Stomach (tissue), 9 donors: ENCODE data around the gene GATB. TPM values are rescaled to one million over a fixed set of nuclear protein-coding genes. Genes with fewer than 3 reads are reported as not detected.

Experiments used
- DNase-seq, 2 donors: peaks; one replicate each; pipeline versions ENCODE4 v3.0.0 to v3.0.0-alpha.2; 2013 to 2019
- H3K27ac ChIP-seq, 5 donors: fragments of 200-600 bp in 4 of 5; sonication (generic) in 4 of 5; one replicate each; pipeline ENCODE4 v1.5.1; 2013 to 2019; ENCODE audit warnings: mild to moderate bottlenecking in 1 of 5, moderate library complexity in 1 of 5
- H3K27me3 ChIP-seq, 3 donors: fragments of 200-600 bp; sonication (generic); one replicate each; pipeline ENCODE4 v1.5.1; 2017 to 2019; ENCODE audit warnings: mixed run types in 1 of 3
- H3K36me3 ChIP-seq, 4 donors: fragments of 200-600 bp; sonication (generic); 1 replicate in 3 of 4; 2 replicates in 1 of 4; pipeline ENCODE4 v1.5.1; 2016 to 2019
- H3K4me1 ChIP-seq, 4 donors: fragments of 200-600 bp; sonication (generic); one replicate each; pipeline ENCODE4 v1.5.1; 2016 to 2019
- H3K4me3 ChIP-seq, 4 donors: fragments of 200-600 bp; sonication (generic) in 3 of 4; one replicate each; pipeline ENCODE4 v1.5.1; 2016 to 2019; ENCODE audit warnings: mild to moderate bottlenecking in 1 of 4
- H3K9me3 ChIP-seq, 4 donors: fragments of 200-600 bp; sonication (generic); one replicate each; pipeline ENCODE4 v1.5.1; 2016 to 2019
- CTCF ChIP-seq, 7 experiments: fragments of 450-650 bp in 4 of 7; fragments of 200-600 bp in 3 of 7; sonication (generic) in 3 of 7; IDR thresholded peaks; one replicate each; pipeline ENCODE4 v1.5.1; 2016 to 2019; ENCODE audit warnings: antibody characterized with exemption in 7 of 7, control low read depth in 2 of 7, mild to moderate bottlenecking in 1 of 7
- EP300 ChIP-seq: sonication (generic); formaldehyde crosslinking; IDR thresholded peaks from one replicate; pipeline ENCODE4 v1.6.1; 2017; ENCODE audit warnings: antibody characterized with exemption
- POLR2A ChIP-seq, 4 donors: fragments of 450-650 bp; IDR thresholded peaks; one replicate each; pipeline ENCODE4 v1.6.1; 2016; ENCODE audit warnings: antibody characterized with exemption in 4 of 4, control low read depth in 2 of 4, mild to moderate bottlenecking in 1 of 4, moderate library complexity in 1 of 4
- POLR2AphosphoS5 ChIP-seq, 3 donors: sonication (generic); formaldehyde crosslinking; IDR thresholded peaks; one replicate each; pipeline ENCODE4 v1.6.1; 2016; ENCODE audit warnings: antibody characterized with exemption in 3 of 3
- WGBS, 5 donors: extraction: QIAGEN DNeasy Blood & Tissue Kit in 3 of 5; methylation state at CpG; one replicate each; pipeline versions ENCODE4 v1.1.5 to v1.1.7; 2013 to 2018; 5-methylcytosine and 5-hydroxymethylcytosine counted together
- intact Hi-C: fragments of 100-400 bp; cut with DNase I; formaldehyde crosslinking; loops from one replicate; pipeline ENCODE4 v1.15.1; 2023; ENCODE audit warnings: low total_unique reads
- polyA plus RNA-seq, 3 donors: library from polyadenylated mRNA; stranded (reverse); fragments of 200-250 nt; gene quantifications; one replicate each; pipeline ENCODE4 v1.2.3, GENCODE V29; 2013
- total RNA-seq, 5 donors: library from RNA; depleted of rRNA; stranded (reverse); fragments of >200 nt; gene quantifications; one replicate each; pipeline versions ENCODE4 v1.1.0 to v1.2.3, GENCODE V29; 2014 to 2016
- donor health status: healthy with polysubstance abuse.
- donor health status: Bipolar disorder and iron deficiency.
- donor health status: healthy.

The GATB gene
- total and polyA plus RNA-seq, 8 donors = 1.8 to 32.2 (median 19.9) TPM

- WGBS, 5 donors = 82 to 94% (median 91%) methylated on average over 11 to 12 of the region's 12 CpGs
- peak in 1 of 2 donors; percentile 4 for DNase-seq
- Histone ChIP-seq H3K27me3 (no peaks in the 10 kb centered on the region), H3K27ac (no peak overlapping the region), H3K4me3 (no peak overlapping the region), H3K4me1 (no peaks in the 10 kb centered on the region), H3K9me3 (no peaks in the 10 kb centered on the region), H3K36me3 (no peaks in the 10 kb centered on the region)
- no peak for TF ChIP-seq POLR2AphosphoS5 (IDR thresholded peaks at IDR 0.05)
- no peak for TF ChIP-seq CTCF (IDR thresholded peaks at IDR 0.05)
- no peak for TF ChIP-seq EP300
- TF ChIP-seq POLR2A (IDR thresholded peaks at IDR 0.05) = no peak
- intact Hi-C loops = no loop called here
Measured at GRCh38 chr4:151729731-151730559, 30.9 kb downstream of the GATB start.

GRCh38 chr4:151728679-151729078 is 32.1 kb downstream of the GATB start:
- no peak overlapping the region for H3K4me3 ChIP-seq
- 85 to 90% (median 88%) methylated on average over 2 of the region's 2 CpGs for WGBS, 5 donors
- no peak overlapping the region for H3K27ac ChIP-seq
- TF ChIP-seq POLR2A (IDR thresholded peaks at IDR 0.05) (no peak), POLR2AphosphoS5 (IDR thresholded peaks at IDR 0.05) (no peak), EP300 (no peak), CTCF (IDR thresholded peaks at IDR 0.05) (no peak)
- no peaks in the 10 kb centered on the region for H3K27me3 ChIP-seq
- no peaks in the 10 kb centered on the region for H3K4me1 ChIP-seq
- DNase-seq = no peak
- H3K36me3 ChIP-seq = no peaks in the 10 kb centered on the region
- no peaks in the 10 kb centered on the region for H3K9me3 ChIP-seq
- intact Hi-C loops = no loop called here

DNA sequence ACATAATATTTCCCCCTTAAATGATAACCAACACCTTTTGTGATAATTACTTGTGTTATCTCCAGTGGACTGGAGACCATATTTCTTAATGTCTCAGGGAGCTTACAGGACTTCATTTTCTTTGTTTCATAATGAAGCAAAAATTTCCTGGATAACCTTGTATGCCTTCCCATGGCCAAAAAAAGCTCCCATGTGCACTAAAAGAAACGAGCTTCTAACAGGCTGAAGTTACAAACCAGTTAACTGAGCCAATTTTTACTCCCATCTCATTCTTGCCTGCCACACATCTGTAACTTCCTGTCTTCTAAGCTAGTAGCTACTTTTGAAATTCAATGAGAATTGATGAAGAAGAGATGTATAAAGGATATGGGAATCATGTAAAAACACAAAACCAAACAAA is 32.8 kb downstream of the GATB start:
- H3K9me3 ChIP-seq = no peaks in the 10 kb centered on the region
- H3K36me3 ChIP-seq = peaks cover 0 to under 1% (median 0%) of the 10 kb centered on the region in 4 donors
- intact Hi-C loops = no loop called here
- 52 to 72% (median 68%) methylated on average over 1 of the region's 1 CpG for WGBS, 5 donors
- H3K4me1 ChIP-seq = no peaks in the 10 kb centered on the region
- no peak overlapping the region for H3K4me3 ChIP-seq
- H3K27ac ChIP-seq = no peak overlapping the region
- no peak for DNase-seq
- no peak for TF ChIP-seq EP300
- no peak for TF ChIP-seq CTCF (IDR thresholded peaks at IDR 0.05)
- no peak for TF ChIP-seq POLR2AphosphoS5 (IDR thresholded peaks at IDR 0.05)
- no peak for TF ChIP-seq POLR2A (IDR thresholded peaks at IDR 0.05)
- H3K27me3 ChIP-seq = no peaks in the 10 kb centered on the region

GRCh38 chr4:151727365-151727764 is 33.4 kb downstream of the GATB start:
- H3K27ac ChIP-seq = no peak overlapping the region
- intact Hi-C loops = no loop called here
- peaks cover 0 to 7% (median 0%) of the 10 kb centered on the region in 4 donors for H3K36me3 ChIP-seq
- H3K4me3 ChIP-seq = no peak overlapping the region
- WGBS, 5 donors = 90 to 100% (median 95%) methylated on average over 1 of the region's 1 CpG
- TF ChIP-seq POLR2A (IDR thresholded peaks at IDR 0.05) (no peak), CTCF (IDR thresholded peaks at IDR 0.05) (no peak), POLR2AphosphoS5 (IDR thresholded peaks at IDR 0.05) (no peak), EP300 (no peak)
- no peaks in the 10 kb centered on the region for H3K27me3 ChIP-seq
- no peaks in the 10 kb centered on the region for H3K9me3 ChIP-seq
- no peak for DNase-seq
- H3K4me1 ChIP-seq = no peaks in the 10 kb centered on the region
